H1 (cell line): ENCODE measurements around the gene NRXN3. TPM values are rescaled to one million over a fixed set of nuclear protein-coding genes. Genes with fewer than 3 reads are reported as not detected.

Source experiments
- CTCF ChIA-PET: fragments of 300-600 bp; sonication (Branson Sonifier 250); formaldehyde crosslinking; loops from one replicate; lab custom pipeline; 2021; ENCODE audit not compliant: partially characterized antibody; lab: Charles Lee
- POLR2A ChIA-PET: fragments of 300-600 bp; sonication (Branson Sonifier 250); formaldehyde crosslinking; loops from one replicate; lab custom pipeline; 2021; ENCODE audit warnings: inconsistent platforms; ENCODE audit not compliant: partially characterized antibody; lab: Charles Lee
- DNase-seq, 2 experiments: peaks; one replicate each; pipeline versions ENCODE4 v3.0.0 to v3.0.0-alpha.2; 2010 to 2022; ENCODE audit warnings: low spot score in 2 of 2, low read depth in 1 of 2, mixed read lengths in 1 of 2
- FAIRE-seq: peaks from 2 replicates; lab custom pipeline; 2011; peaks lifted over from hg19 to GRCh38; lab: Jason Lieb, UNC
- H2AFZ ChIP-seq: 2 replicates; pipeline ENCODE4 v1.8.1; 2012; ENCODE audit warnings: low read length, inconsistent platforms
- H2AK5ac ChIP-seq: 2 replicates; pipeline ENCODE4 v1.6.1; 2013; ENCODE audit warnings: low read depth, low read length
- H2BK120ac ChIP-seq: replicated peaks from 2 replicates; pipeline ENCODE3; 2013; ENCODE audit warnings: low read depth, low read length, inconsistent platforms
- H2BK12ac ChIP-seq: 2 replicates; pipeline ENCODE4 v1.6.1; 2013; ENCODE audit warnings: low read depth, low read length
- H2BK15ac ChIP-seq: 2 replicates; pipeline ENCODE4 v1.6.1; 2013; ENCODE audit warnings: low read length
- H2BK20ac ChIP-seq: 2 replicates; pipeline ENCODE4 v1.6.1; 2013; ENCODE audit warnings: low read length
- H2BK5ac ChIP-seq: 2 replicates; pipeline ENCODE4 v1.6.1; 2013; ENCODE audit warnings: low read depth, low read length
- H3K14ac ChIP-seq: 2 replicates; pipeline ENCODE4 v1.6.1; 2013; ENCODE audit warnings: inconsistent platforms; ENCODE audit not compliant: insufficient read length
- H3K18ac ChIP-seq: 2 replicates; pipeline ENCODE4 v1.6.1; 2013; ENCODE audit warnings: low read length; ENCODE audit errors: extremely low read depth
- H3K23ac ChIP-seq: 2 replicates; pipeline ENCODE4 v1.6.1; 2013; ENCODE audit warnings: inconsistent platforms; ENCODE audit not compliant: insufficient read length
- H3K23me2 ChIP-seq: 2 replicates; pipeline ENCODE4 v1.6.1; 2013; ENCODE audit warnings: low read depth, low read length
- H3K27ac ChIP-seq: 2 replicates; pipeline ENCODE4 v1.6.1; 2011; ENCODE audit warnings: low read depth, low read length, inconsistent platforms
- H3K27me3 ChIP-seq, 4 experiments: replicated peaks in 1 of 4; 1 replicate in 1 of 4; 2 replicates in 3 of 4; pipeline versions ENCODE4 v1.6.1 to v1.8.1; 2011 to 2013; ENCODE audit warnings: low read length in 3 of 4, mild to moderate bottlenecking in 3 of 4, inconsistent platforms in 2 of 4, mixed read lengths in 2 of 4, moderate library complexity in 1 of 4; ENCODE audit not compliant: control insufficient read depth in 3 of 4, insufficient read depth in 3 of 4; ENCODE audit errors: extremely low read depth in 1 of 4
- H3K36me3 ChIP-seq, 4 experiments: 2 replicates each; pipeline versions ENCODE4 v1.6.1 to v1.8.1; 2011 to 2013; ENCODE audit warnings: mild to moderate bottlenecking in 4 of 4, low read length in 3 of 4, moderate library complexity in 2 of 4, control low read depth in 1 of 4, inconsistent platforms in 1 of 4; ENCODE audit not compliant: insufficient read depth in 4 of 4, control insufficient read depth in 2 of 4
- H3K4ac ChIP-seq: replicated peaks from 2 replicates; pipeline ENCODE3; 2013; ENCODE audit warnings: low read length, low read depth, mixed read lengths, inconsistent platforms; ENCODE audit not compliant: insufficient read length
- H3K4me1 ChIP-seq, 4 experiments: replicated peaks in 1 of 4; 1 replicate in 1 of 4; 2 replicates in 3 of 4; pipeline versions ENCODE4 v1.6.1 to v1.8.1; 2011 to 2013; ENCODE audit warnings: low read length in 3 of 4, inconsistent platforms in 2 of 4, mixed read lengths in 1 of 4; ENCODE audit not compliant: insufficient read depth in 4 of 4, control insufficient read depth in 3 of 4
- H3K4me2 ChIP-seq, 2 experiments: 2 replicates each; pipeline versions ENCODE4 v1.6.1 to v1.8.1; 2011 to 2013; ENCODE audit warnings: low read depth in 2 of 2, low read length in 2 of 2, control low read depth in 1 of 2, inconsistent platforms in 1 of 2, mild to moderate bottlenecking in 1 of 2; ENCODE audit not compliant: insufficient read depth in 1 of 2
- H3K4me3 ChIP-seq, 4 experiments: fragments of 200-600, 300-600 bp in 1 of 4; sonication (generic), shearing (Covaris generic), sonication (Bioruptor Twin) in 1 of 4; 2 replicates each; pipeline versions ENCODE4 v1.5.1 to v1.8.1; 2011 to 2016; ENCODE audit warnings: low read length in 4 of 4, low read depth in 3 of 4, control low read depth in 2 of 4, inconsistent platforms in 2 of 4, mild to moderate bottlenecking in 2 of 4, mixed read lengths in 1 of 4, moderate library complexity in 1 of 4; ENCODE audit not compliant: insufficient read depth in 2 of 4; ENCODE audit errors: extremely low read depth in 1 of 4
- H3K56ac ChIP-seq: replicated peaks from 2 replicates; pipeline ENCODE3; 2013; ENCODE audit warnings: low read depth, mild to moderate bottlenecking, mixed read lengths, low read length, inconsistent platforms; ENCODE audit not compliant: insufficient read length
- H3K79me1 ChIP-seq: 2 replicates; pipeline ENCODE4 v1.6.1; 2013; ENCODE audit warnings: low read depth, low read length, control low read depth
- H3K79me2 ChIP-seq, 2 experiments: 2 replicates each; pipeline versions ENCODE4 v1.6.1 to v1.8.1; 2012 to 2013; ENCODE audit warnings: low read length in 2 of 2, mild to moderate bottlenecking in 2 of 2, inconsistent platforms in 1 of 2; ENCODE audit not compliant: insufficient read depth in 2 of 2, control insufficient read depth in 1 of 2
- H3K9ac ChIP-seq, 4 experiments: replicated peaks in 1 of 4; 1 replicate in 1 of 4; 2 replicates in 3 of 4; pipeline versions ENCODE4 v1.6.1 to v1.8.1; 2011 to 2013; ENCODE audit warnings: low read depth in 3 of 4, low read length in 3 of 4, control low read depth in 2 of 4, mild to moderate bottlenecking in 2 of 4, moderate library complexity in 2 of 4, inconsistent platforms in 1 of 4; ENCODE audit errors: extremely low read depth in 1 of 4
- H3K9me3 ChIP-seq, 2 experiments: 2 replicates each; pipeline versions ENCODE4 v1.6.1 to v1.8.1; 2012 to 2013; ENCODE audit warnings: mild to moderate bottlenecking in 2 of 2, moderate library complexity in 2 of 2, control low read depth in 1 of 2, inconsistent platforms in 1 of 2, low read depth in 1 of 2, low read length in 1 of 2, mixed read lengths in 1 of 2; ENCODE audit not compliant: insufficient read depth in 2 of 2
- H4K20me1 ChIP-seq, 2 experiments: replicated peaks in 1 of 2; 2 replicates each; pipeline versions ENCODE3 to v1.8.1; 2011 to 2013; ENCODE audit warnings: inconsistent platforms in 2 of 2, low read length in 2 of 2, mild to moderate bottlenecking in 1 of 2; ENCODE audit not compliant: insufficient read depth in 2 of 2, control insufficient read depth in 1 of 2
- H4K5ac ChIP-seq: 2 replicates; pipeline ENCODE4 v1.6.1; 2013; ENCODE audit warnings: low read length, low read depth, mixed read lengths, inconsistent platforms; ENCODE audit not compliant: insufficient read length
- H4K8ac ChIP-seq: 2 replicates; pipeline ENCODE4 v1.8.0; 2013; ENCODE audit warnings: mild to moderate bottlenecking, moderate library complexity, low read length, inconsistent platforms; ENCODE audit not compliant: insufficient read depth; ENCODE audit errors: extremely low read depth
- H4K91ac ChIP-seq: replicated peaks from 2 replicates; pipeline ENCODE3; 2013; ENCODE audit warnings: low read length, mixed read lengths, inconsistent platforms; ENCODE audit not compliant: insufficient read length
- ATF3 ChIP-seq: IDR thresholded peaks from 2 replicates; pipeline ENCODE4 v1.6.1; 2011; ENCODE audit warnings: low read depth, mild to moderate bottlenecking, low read length; ENCODE audit not compliant: insufficient read depth
- CEBPB ChIP-seq: IDR thresholded peaks from 2 replicates; pipeline ENCODE4 v1.6.1; 2012; ENCODE audit warnings: low read depth, low read length
- HDAC6 ChIP-seq: IDR thresholded peaks from one replicate; pipeline ENCODE4 v1.7.1; 2012; ENCODE audit warnings: low read depth, mild to moderate bottlenecking, inconsistent platforms, low read length, moderate library complexity
- POLR2AphosphoS5 ChIP-seq: IDR thresholded peaks from 2 replicates; pipeline ENCODE4 v1.6.1; 2011; ENCODE audit warnings: low read depth, low read length
- RNF2 ChIP-seq: fragments of 200-900, 300-1000 bp; sonication (generic); IDR thresholded peaks from 2 replicates; pipeline ENCODE4 v1.7.1; 2016; ENCODE audit warnings: borderline replicate concordance, low read depth, mild to moderate bottlenecking, antibody characterized with exemption, low read length; ENCODE audit not compliant: poor library complexity, severe bottlenecking; ENCODE audit errors: missing control alignments
- RXRA ChIP-seq: IDR thresholded peaks from 2 replicates; pipeline ENCODE4 v1.6.1; 2011; ENCODE audit warnings: low read depth, mild to moderate bottlenecking, low read length, moderate library complexity; ENCODE audit not compliant: insufficient read depth
- ZNF274 ChIP-seq: IDR thresholded peaks from 2 replicates; pipeline ENCODE4 v1.7.0; 2012; ENCODE audit warnings: low read length, borderline replicate concordance; ENCODE audit errors: extremely low read depth
- WGBS, 2 experiments: shearing (Covaris generic) in 1 of 2; methylation state at CpG; one replicate each; pipeline versions ENCODE4 v1.1.6 to v1.1.7; 2013 to 2015; ENCODE audit warnings: low lambda C conversion rate in 2 of 2, mixed read lengths in 2 of 2, inconsistent platforms in 1 of 2, low coverage in 1 of 2, missing lambda C conversion rate in 1 of 2; ENCODE audit not compliant: insufficient replicate concordance in 2 of 2, insufficient coverage in 1 of 2, insufficient read length in 1 of 2; ENCODE audit errors: extremely low coverage in 1 of 2, missing lambda C conversion rate in 1 of 2; 5-methylcytosine and 5-hydroxymethylcytosine counted together
- polyA plus RNA-seq, 7 experiments: library from polyadenylated mRNA; depleted of rRNA in 3 of 7; stranded (reverse) in 5 of 7; unstranded in 2 of 7; fragments of >200 nt in 5 of 7; fragments of 200-250 nt in 2 of 7; gene quantifications; 1 replicate in 5 of 7; 2 replicates in 1 of 7; 4 replicates in 1 of 7; pipeline versions ENCODE4 v1.2.1 to v1.2.3, GENCODE V29; 2011 to 2013; ENCODE audit warnings: missing spikeins in 2 of 7, mixed read lengths in 2 of 7
- total RNA-seq: library from RNA; stranded (reverse); fragmentation: NEBNext Ultra II Directional; extraction: Animal tissue kit (Norgen Biotek cat#: 25700); gene quantifications from 2 replicates; pipeline ENCODE4 v1.2.1, GENCODE V29; 2021

NRXN3 gene
- total and polyA plus RNA-seq, 2 of the 8 experiments (the other 6 are each of a cell fraction or from before 2014, with no cell fraction given): 2.6 to 4.1 TPM

DNA sequence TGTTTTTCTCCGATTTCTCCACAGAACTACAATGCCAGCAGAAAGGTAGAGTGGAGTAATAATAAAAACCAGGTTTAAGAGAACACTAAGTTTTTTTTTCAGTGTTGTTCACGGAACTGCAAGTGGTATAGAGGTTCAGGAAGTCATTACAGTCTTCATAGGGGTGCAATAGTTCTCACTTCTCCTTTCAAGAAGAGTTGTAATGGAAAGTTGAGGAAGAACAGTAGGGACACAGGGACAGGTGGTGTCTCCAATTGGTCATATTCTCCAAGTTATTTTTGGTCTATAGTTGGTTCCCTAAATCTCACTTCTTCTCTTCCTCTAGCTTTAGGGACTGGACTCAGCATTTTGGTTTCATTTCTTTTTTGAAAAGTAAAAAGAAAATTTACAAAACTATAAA, 894.0 kb downstream of the NRXN3 start:
- CTCF ChIA-PET: interaction anchor here (0.9 kb wide), 1 partner anchor 10 kb away, joined by 3 read pairs; no protein-coding TSS in a partner anchor
- H3K27ac ChIP-seq: no peak overlapping the region
- H4K91ac ChIP-seq: no peak overlapping the region
- H3K14ac ChIP-seq: no peak overlapping the region
- no peaks in the 10 kb centered on the region for H3K27me3 ChIP-seq
- no peak overlapping the region for H2BK15ac ChIP-seq
- no peak overlapping the region for H3K9ac ChIP-seq
- H4K20me1 ChIP-seq: no peaks in the 10 kb centered on the region
- no peaks in the 10 kb centered on the region; a peak in 1 of 7 replicates for H3K4me1 ChIP-seq
- 79% methylated on average over 2 of the region's 2 CpGs; no CpG with 5 or more reads in 1 of the 2 experiments for WGBS, 2 experiments
- H3K18ac ChIP-seq: no peak overlapping the region
- TF ChIP-seq POLR2AphosphoS5 (no peak), ZNF274 (no peak), CEBPB (no peak), RXRA (no peak), ATF3 (no peak), HDAC6 (no peak), RNF2 (no peak)
- no peak overlapping the region for H4K8ac ChIP-seq
- H3K79me2 ChIP-seq: no peaks in the 10 kb centered on the region
- no peaks in the 10 kb centered on the region for H3K36me3 ChIP-seq
- no peak overlapping the region for H2AK5ac ChIP-seq
- no peaks in the 10 kb centered on the region for H3K79me1 ChIP-seq
- DNase-seq: no peak
- H2BK5ac ChIP-seq: no peak overlapping the region
- H2AFZ ChIP-seq: no peak overlapping the region
- H3K4ac ChIP-seq: no peak overlapping the region
- FAIRE-seq: no peak
- no peak overlapping the region for H2BK20ac ChIP-seq
- H3K23ac ChIP-seq: no peak overlapping the region
- no peak overlapping the region for H3K56ac ChIP-seq
- H2BK120ac ChIP-seq: no peak overlapping the region
- H2BK12ac ChIP-seq: no peak overlapping the region
- no peaks in the 10 kb centered on the region for H3K23me2 ChIP-seq
- POLR2A ChIA-PET: no interaction called here
- H3K9me3 ChIP-seq: no peaks in the 10 kb centered on the region
- H4K5ac ChIP-seq: no peak overlapping the region
- H3K4me2 ChIP-seq: no peak overlapping the region
- H3K4me3 ChIP-seq: no peak overlapping the region
